Neural cell (in vitro differentiated cells): ENCODE data around the gene IRF2BPL. TPM values are rescaled to one million over a fixed set of nuclear protein-coding genes. Genes with fewer than 3 reads are reported as not detected.

ENCODE experiments used
- H2AFZ ChIP-seq: fragments of 200-600, 300-800 bp; sonication (generic), shearing (Covaris generic); 2 replicates; pipeline ENCODE4 v1.6.0; 2014; ENCODE audit warnings: low read depth, mild to moderate bottlenecking, antibody characterized with exemption, low read length, moderate library complexity
- H3F3A ChIP-seq: fragments of 200-600 bp; shearing (Covaris generic); 2 replicates; pipeline ENCODE4 v1.6.1; 2016; ENCODE audit warnings: mild to moderate bottlenecking, moderate library complexity, mixed read lengths, antibody characterized with exemption, low read length; ENCODE audit not compliant: insufficient read depth, poor library complexity, severe bottlenecking
- H3K27ac ChIP-seq: fragments of 200-600, 300-800 bp; sonication (generic), shearing (Covaris generic); 2 replicates; pipeline ENCODE4 v1.5.1; 2014; ENCODE audit warnings: mild to moderate bottlenecking, low read length, moderate library complexity
- H3K27me3 ChIP-seq: fragments of 300-800, 200-600 bp; sonication (generic), shearing (Covaris generic); 2 replicates; pipeline ENCODE4 v1.6.0; 2014; ENCODE audit warnings: mild to moderate bottlenecking, low read depth, low read length, moderate library complexity; ENCODE audit not compliant: insufficient read depth
- H3K36me3 ChIP-seq: fragments of 300-800, 200-600 bp; sonication (generic), shearing (Covaris generic); 2 replicates; pipeline ENCODE4 v1.5.1; 2014; ENCODE audit warnings: mild to moderate bottlenecking, antibody characterized with exemption, low read length, moderate library complexity; ENCODE audit not compliant: insufficient read depth
- H3K4me2 ChIP-seq: fragments of 300-800, 200-600 bp; sonication (generic), shearing (Covaris generic); 2 replicates; pipeline ENCODE4 v1.6.0; 2014; ENCODE audit warnings: mild to moderate bottlenecking, low read length
- H3K4me3 ChIP-seq: fragments of 300-800, 200-600 bp; sonication (generic), shearing (Covaris generic); 2 replicates; pipeline ENCODE4 v1.5.1; 2014; ENCODE audit warnings: mild to moderate bottlenecking, low read length, moderate library complexity
- H3K79me2 ChIP-seq: fragments of 200-600 bp; shearing (Covaris generic); replicated peaks from 2 replicates; pipeline ENCODE4 v1.6.0; 2014; ENCODE audit warnings: mild to moderate bottlenecking, low read length, moderate library complexity; ENCODE audit not compliant: insufficient read depth
- H3K9ac ChIP-seq: fragments of 300-800, 200-600 bp; sonication (generic), shearing (Covaris generic); 2 replicates; pipeline ENCODE4 v1.6.1; 2016; ENCODE audit warnings: mild to moderate bottlenecking, low read length, mixed read lengths
- H3K9me2 ChIP-seq: fragments of 200-600 bp; shearing (Covaris generic); 2 replicates; pipeline ENCODE4 v1.6.1; 2016; ENCODE audit warnings: mild to moderate bottlenecking, low read length, mixed read lengths; ENCODE audit not compliant: insufficient read depth
- H3K9me3 ChIP-seq: fragments of 200-600, 300-800 bp; sonication (generic), shearing (Covaris generic); 2 replicates; pipeline ENCODE4 v1.6.1; 2016; ENCODE audit warnings: mild to moderate bottlenecking, mixed run types, low read length, moderate library complexity, mixed read lengths
- H4K20me1 ChIP-seq: fragments of 200-600 bp; shearing (Covaris generic); 2 replicates; pipeline ENCODE4 v1.6.1; 2016; ENCODE audit warnings: mild to moderate bottlenecking, mixed run types; ENCODE audit not compliant: insufficient read depth
- EP300 ChIP-seq: fragments of 450-650 bp; conservative IDR thresholded peaks from 2 replicates; pipeline ENCODE4 v1.6.1; 2014; ENCODE audit warnings: antibody characterized with exemption, mild to moderate bottlenecking, moderate library complexity; ENCODE audit not compliant: poor library complexity, severe bottlenecking
- EZH2 ChIP-seq: fragments of 200-600, 300-800 bp; shearing (Covaris generic), sonication (generic); IDR thresholded peaks from 2 replicates; pipeline ENCODE4 v1.6.1; 2014; ENCODE audit warnings: antibody characterized with exemption, low read length, borderline replicate concordance, mild to moderate bottlenecking; ENCODE audit not compliant: insufficient read depth, poor library complexity, severe bottlenecking
- MXI1 ChIP-seq: fragments of 450-650 bp; conservative IDR thresholded peaks from 2 replicates; pipeline ENCODE4 v1.6.1; 2014; ENCODE audit warnings: antibody characterized with exemption, mild to moderate bottlenecking; ENCODE audit not compliant: poor library complexity, severe bottlenecking
- POLR2AphosphoS5 ChIP-seq: IDR thresholded peaks from 2 replicates; pipeline ENCODE4 v1.6.1; 2012
- RAD21 ChIP-seq: fragments of 450-650 bp; conservative IDR thresholded peaks from 2 replicates; pipeline ENCODE4 v1.6.1; 2014; ENCODE audit warnings: antibody characterized with exemption, mild to moderate bottlenecking, moderate library complexity
- REST ChIP-seq: IDR thresholded peaks from 2 replicates; pipeline ENCODE4 v1.6.1; 2012; ENCODE audit warnings: borderline replicate concordance
- SMC3 ChIP-seq: fragments of 450-650 bp; conservative IDR thresholded peaks from 2 replicates; pipeline ENCODE4 v1.6.1; 2014; ENCODE audit warnings: antibody characterized with exemption, mild to moderate bottlenecking, moderate library complexity; ENCODE audit not compliant: poor library complexity
- TAF1 ChIP-seq: IDR thresholded peaks from 2 replicates; pipeline ENCODE4 v1.6.1; 2012; ENCODE audit warnings: low read depth
- polyA plus RNA-seq: library from polyadenylated mRNA; depleted of rRNA; stranded (reverse); fragments of >200 nt; gene quantifications from 2 replicates; pipeline ENCODE4 v1.2.3, GENCODE V29; 2014
- TF ChIP-seq, protein P1 (sequence below): fragments of 450-650 bp; IDR thresholded peaks from 2 replicates; pipeline ENCODE4 v1.5.1; 2014; ENCODE audit warnings: antibody characterized with exemption, mild to moderate bottlenecking, moderate library complexity; ENCODE audit not compliant: poor library complexity, severe bottlenecking

Gene IRF2BPL
- polyA plus RNA-seq, 1 donor from 2014 or later: 42.9 TPM

- peak overlapping the region; percentile 96 for H3K4me2 ChIP-seq
- H3K27ac ChIP-seq: peak overlapping the region; percentile 98
- peaks cover 8% of the 10 kb centered on the region for H4K20me1 ChIP-seq
- TF ChIP-seq MXI1 (no peak), POLR2AphosphoS5 (peak; percentile 46)
- H3K9ac ChIP-seq: peak overlapping the region; percentile 100
- no peaks in the 10 kb centered on the region for H3K9me2 ChIP-seq
- no peak overlapping the region for H2AFZ ChIP-seq
- no peaks in the 10 kb centered on the region for H3K9me3 ChIP-seq
- peaks cover 6% of the 10 kb centered on the region for H3K36me3 ChIP-seq
- H3F3A ChIP-seq: peaks cover 6% of the 10 kb centered on the region
- peak overlapping the region; percentile 96 for H3K4me3 ChIP-seq
- H3K27me3 ChIP-seq: no peaks in the 10 kb centered on the region
- H3K79me2 ChIP-seq: peaks cover 58% of the 10 kb centered on the region
These were observed 2.2 kb downstream of the IRF2BPL start for GRCh38 chr14:77026166-77026929.

- peaks cover 6% of the 10 kb centered on the region for H3F3A ChIP-seq
- peaks cover 58% of the 10 kb centered on the region for H3K79me2 ChIP-seq
- H2AFZ ChIP-seq: no peak overlapping the region
- peak overlapping the region; percentile 100 for H3K9ac ChIP-seq
- no peaks in the 10 kb centered on the region for H3K9me2 ChIP-seq
- H3K9me3 ChIP-seq: no peaks in the 10 kb centered on the region
- no peak for TF ChIP-seq EZH2
- peak; percentile 19 for TF ChIP-seq SMC3
- TF ChIP-seq TAF1: no peak
- TF ChIP-seq MXI1: no peak
- TF ChIP-seq RAD21: no peak
- no peaks in the 10 kb centered on the region for H3K27me3 ChIP-seq
- H3K4me2 ChIP-seq: peak overlapping the region; percentile 96
- H3K4me3 ChIP-seq: peak overlapping the region; percentile 96
- H3K36me3 ChIP-seq: peaks cover 6% of the 10 kb centered on the region
- H3K27ac ChIP-seq: peak overlapping the region; percentile 98
- H4K20me1 ChIP-seq: peaks cover 8% of the 10 kb centered on the region
These were observed 2.8 kb downstream of the IRF2BPL start for GRCh38 chr14:77025744-77026165.

GRCh38 chr14:77024171-77024691 is 4.3 kb downstream of the IRF2BPL start:
- Histone ChIP-seq H3K27me3 (no peaks in the 10 kb centered on the region), H4K20me1 (peaks cover 8% of the 10 kb centered on the region), H3K27ac (peak overlapping the region; percentile 98), H3F3A (peaks cover 6% of the 10 kb centered on the region), H3K9ac (peak overlapping the region; percentile 100), H3K4me3 (peak overlapping the region; percentile 96), H3K9me2 (no peaks in the 10 kb centered on the region), H3K9me3 (no peaks in the 10 kb centered on the region), H3K4me2 (peak overlapping the region; percentile 96), H3K79me2 (peaks cover 58% of the 10 kb centered on the region), H3K36me3 (peaks cover 6% of the 10 kb centered on the region), H2AFZ (no peak overlapping the region)
- TF ChIP-seq POLR2AphosphoS5 (peak; percentile 21), MXI1 (no peak), REST (no peak), SMC3 (peak; percentile 37), EZH2 (no peak), RAD21 (no peak), TAF1 (no peak), EP300 (peak; percentile 5)
- TF ChIP-seq, protein P1, sequence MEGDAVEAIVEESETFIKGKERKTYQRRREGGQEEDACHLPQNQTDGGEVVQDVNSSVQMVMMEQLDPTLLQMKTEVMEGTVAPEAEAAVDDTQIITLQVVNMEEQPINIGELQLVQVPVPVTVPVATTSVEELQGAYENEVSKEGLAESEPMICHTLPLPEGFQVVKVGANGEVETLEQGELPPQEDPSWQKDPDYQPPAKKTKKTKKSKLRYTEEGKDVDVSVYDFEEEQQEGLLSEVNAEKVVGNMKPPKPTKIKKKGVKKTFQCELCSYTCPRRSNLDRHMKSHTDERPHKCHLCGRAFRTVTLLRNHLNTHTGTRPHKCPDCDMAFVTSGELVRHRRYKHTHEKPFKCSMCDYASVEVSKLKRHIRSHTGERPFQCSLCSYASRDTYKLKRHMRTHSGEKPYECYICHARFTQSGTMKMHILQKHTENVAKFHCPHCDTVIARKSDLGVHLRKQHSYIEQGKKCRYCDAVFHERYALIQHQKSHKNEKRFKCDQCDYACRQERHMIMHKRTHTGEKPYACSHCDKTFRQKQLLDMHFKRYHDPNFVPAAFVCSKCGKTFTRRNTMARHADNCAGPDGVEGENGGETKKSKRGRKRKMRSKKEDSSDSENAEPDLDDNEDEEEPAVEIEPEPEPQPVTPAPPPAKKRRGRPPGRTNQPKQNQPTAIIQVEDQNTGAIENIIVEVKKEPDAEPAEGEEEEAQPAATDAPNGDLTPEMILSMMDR: no peak
